Fibroblast of upper back skin (primary cell): ENCODE measurements around the gene ANO4.
"Not testable (repeated sequence)": the region's sequence is repeated elsewhere in the genome, so short reads cannot be mapped to it uniquely, and the experiment has no call there.

Experiments
- DNase-seq: peaks from one replicate; pipeline ENCODE4 v3.0.0-alpha.2; 2013

ANO4 gene

DNA sequence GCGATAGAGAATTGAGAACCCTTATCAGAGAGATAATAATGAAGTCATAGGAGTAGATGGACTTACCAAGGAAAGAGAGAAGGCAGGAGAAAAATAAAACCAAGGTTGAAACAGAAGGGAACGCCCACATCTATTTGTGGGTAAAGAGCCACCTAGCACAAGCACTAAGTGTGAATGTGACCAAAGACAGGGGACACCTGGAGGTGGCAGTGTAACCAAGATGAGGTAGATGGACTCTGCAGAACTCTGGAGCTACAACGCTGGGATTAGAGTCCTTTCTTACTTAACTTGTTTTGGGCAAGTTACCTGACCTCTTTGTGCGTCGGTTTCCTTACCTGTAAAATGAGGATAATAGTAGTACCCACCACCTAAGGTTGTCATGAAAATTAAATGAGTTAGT is 313.6 kb downstream of the ANO4 start:
- no peak for DNase-seq

DNA sequence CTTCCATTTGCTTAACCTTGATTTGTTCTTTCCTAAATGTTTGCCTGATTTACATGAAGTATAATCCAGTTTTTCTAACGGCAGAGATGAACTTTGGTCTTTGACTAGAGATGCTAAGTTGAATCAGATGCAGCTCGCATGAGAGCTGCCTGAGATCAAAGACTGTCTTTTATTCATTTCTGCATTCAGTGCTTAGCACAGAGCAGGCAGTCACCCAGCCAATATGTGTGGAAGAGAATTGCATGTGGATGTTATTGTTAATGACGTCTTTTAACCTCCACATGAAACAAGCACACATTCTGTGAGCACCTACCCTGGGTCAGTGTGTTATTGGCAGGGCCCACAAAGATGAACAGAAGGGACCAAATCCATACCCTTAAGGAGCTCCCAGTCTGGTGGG is 316.3 kb downstream of the ANO4 start:
- DNase-seq: no peak

DNA sequence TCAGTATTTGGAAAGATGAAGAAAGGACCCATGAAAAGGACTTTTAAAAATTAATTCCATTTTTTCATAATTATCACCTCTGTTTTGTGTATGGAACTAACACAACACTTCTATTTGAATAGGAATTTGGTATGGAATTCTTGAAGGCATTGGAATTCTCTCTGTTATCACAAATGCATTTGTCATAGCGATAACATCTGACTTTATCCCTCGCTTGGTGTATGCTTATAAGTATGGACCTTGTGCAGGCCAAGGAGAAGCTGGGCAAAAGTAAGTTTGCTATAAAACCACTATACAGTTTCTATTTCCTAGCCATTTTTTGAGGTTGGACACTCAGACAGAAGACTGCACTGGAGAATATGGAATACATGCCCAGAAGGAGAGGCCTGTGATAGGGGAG is 316.9 kb downstream of the ANO4 start:
- DNase-seq: no peak

- DNase-seq: no peak
These were observed 320.8 kb downstream of the ANO4 start for GRCh38 chr12:101115326-101115725.

- DNase-seq: no peak
These were observed 322.3 kb downstream of the ANO4 start for GRCh38 chr12:101116911-101117310.

- peak; percentile 1 for DNase-seq
These were observed 323.3 kb downstream of the ANO4 start for GRCh38 chr12:101117842-101118241.

DNA sequence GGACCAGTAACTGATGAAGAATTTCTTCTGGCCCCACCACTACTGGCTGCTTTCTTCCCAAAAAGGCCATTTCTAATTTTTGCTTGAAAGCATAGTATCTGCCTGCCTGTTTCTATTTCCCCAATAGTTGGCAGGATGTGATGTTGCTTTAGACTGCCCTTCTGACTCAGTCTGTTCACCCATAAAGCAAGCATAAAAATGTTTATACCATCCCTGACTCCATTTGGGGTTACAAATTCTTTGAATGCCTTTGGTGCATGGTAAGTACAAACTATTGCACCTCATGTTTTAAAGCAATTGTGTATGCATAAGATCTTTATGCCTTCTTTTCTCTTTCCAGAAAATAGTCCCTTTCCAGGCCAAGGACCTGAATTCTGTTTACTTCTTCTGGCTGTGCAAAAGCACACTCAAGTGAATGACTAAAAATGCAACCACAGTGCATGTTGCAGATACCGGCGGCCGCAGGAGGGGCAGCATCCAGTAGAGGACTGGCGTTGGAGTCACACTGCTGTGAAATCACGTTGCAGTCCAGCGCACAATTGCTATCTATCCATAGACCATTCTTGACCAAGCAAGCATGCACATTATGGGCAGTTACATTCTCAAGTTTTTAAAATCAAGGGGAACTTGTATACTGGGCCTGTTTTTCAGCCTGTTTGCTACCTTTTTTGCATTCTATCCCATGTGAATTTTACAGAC is 333.1 kb downstream of the ANO4 start:
- DNase-seq: no peak

DNA sequence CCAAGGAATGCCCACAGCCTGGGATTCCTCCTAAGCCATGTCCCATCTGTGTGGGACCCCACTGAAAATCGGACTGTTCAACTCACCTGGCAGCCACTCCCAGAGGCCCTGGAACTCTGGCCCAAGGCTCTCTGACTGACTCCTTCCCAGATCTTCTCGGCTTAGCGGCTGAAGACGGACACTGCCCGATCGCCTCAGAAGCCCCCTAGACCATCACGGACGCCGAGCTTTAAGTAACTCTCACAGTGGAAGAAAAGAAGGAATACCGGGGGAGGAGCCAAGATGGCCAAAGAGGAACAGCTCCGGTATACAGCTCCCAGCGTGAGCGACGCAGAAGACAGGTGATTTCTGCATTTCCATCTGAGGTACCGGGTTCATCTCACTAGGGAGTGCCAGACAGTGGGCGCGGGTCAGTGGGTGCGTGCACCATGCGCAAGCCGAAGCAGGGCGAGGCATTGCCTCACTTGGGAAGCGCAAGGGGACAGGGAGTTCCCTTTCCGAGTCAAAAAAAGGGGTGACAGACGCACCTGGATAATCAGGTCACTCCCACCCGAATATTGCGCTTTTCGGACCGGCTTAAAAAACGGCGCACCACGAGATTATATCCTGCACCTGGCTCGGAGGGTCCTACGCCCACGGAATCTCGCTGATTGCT is 351.3 kb downstream of the ANO4 start:
- not testable (repeated sequence) for DNase-seq

DNA sequence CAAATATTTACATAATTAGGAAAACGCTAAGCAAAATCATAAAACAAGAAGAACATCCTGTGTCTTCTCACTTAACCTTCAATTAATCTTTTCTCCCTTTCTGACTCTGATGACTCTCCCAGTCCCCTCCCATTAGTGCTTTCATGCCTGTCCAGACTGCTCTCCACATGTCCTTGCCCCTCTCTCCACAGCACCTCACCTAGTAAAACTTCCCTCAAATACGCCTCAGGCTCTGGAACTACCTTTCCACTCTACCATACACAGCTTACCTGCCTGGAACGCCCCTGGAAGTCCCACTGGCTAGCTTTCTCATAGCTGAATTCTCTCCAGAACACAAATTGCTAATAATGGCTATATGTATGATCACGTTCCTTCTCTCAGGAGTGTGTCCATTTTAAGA is 370.7 kb downstream of the ANO4 start:
- DNase-seq: no peak

- no peak for DNase-seq
These were observed 372.3 kb downstream of the ANO4 start for GRCh38 chr12:101166866-101167265.

- DNase-seq: no peak
These were observed 373.4 kb downstream of the ANO4 start for GRCh38 chr12:101168001-101168400.

DNA sequence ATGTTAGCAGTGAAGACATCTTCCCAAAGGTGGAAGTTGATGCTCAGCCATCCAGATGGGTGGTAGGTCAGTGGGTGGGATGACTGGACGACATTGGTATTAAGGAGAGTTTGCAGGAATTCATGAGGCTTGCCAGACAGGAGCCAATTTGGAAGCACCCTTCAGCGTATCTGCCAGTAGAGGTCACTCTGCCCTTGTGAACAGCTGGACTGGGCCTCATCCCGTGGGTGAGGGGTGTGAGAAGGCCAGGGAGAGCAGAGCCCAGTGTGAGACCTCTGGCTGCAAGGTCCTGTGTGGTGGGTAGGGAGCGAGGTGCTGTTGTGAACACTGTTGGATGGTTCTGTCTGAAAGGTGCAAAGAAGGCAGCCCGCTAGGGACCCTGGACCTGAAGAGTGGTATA is 377.7 kb downstream of the ANO4 start:
- DNase-seq: no peak

DNA sequence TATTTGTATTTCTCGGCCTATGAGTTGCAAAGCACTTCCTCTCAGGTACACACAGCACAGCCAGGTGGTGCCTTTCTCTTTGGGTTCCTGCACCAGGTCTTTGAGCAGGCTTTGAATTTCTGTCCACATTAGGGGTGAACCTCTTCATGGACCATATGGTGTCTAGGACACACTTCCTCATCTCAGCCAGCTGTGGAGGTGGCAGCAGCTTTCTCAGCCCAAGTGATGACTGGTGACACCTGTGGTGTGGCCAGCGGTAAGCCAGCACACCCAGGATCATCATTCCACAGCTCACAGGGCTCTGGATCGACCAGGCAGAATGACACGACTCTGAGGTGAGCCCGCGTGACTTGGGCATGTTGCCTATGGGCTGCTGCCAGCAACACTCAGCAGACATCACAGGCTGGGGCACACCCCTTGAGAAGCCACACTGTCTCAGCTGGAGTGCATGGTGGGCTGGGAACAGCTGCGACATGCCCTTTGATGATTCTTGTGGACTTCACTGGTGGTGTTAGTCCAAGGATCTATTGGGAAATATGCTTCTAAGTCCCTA is 378.7 kb downstream of the ANO4 start:
- DNase-seq: no peak

DNA sequence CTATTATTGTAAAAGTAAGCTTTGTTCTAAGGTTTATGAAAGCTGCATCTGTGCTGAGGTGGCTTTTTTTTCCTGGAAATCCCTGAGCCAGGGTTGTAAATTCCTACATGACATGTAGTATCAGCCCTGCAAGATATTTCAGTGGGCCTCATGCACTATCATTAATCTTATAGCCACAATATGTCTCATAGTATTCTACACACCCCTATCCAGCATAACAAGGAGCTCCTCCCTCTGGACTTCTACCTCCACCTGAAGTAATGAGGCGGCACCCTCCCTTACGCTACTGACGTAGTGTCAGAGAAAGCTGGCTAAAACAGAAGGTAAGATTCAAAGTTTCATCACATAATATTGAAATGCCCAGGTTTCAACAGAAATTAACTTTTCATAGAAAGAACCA is 380.0 kb downstream of the ANO4 start:
- no peak for DNase-seq
